ENCODE data around the gene DLGAP1. TPM values are rescaled to one million over a fixed set of nuclear protein-coding genes. Genes with fewer than 3 reads are reported as not detected.

DLGAP1 gene
- total and polyA plus RNA-seq, 2 of the 13 experiments (the other 11 are each of a cell fraction or from before 2014, with no cell fraction given), result 0.01 TPM; not detected in 1

DNA sequence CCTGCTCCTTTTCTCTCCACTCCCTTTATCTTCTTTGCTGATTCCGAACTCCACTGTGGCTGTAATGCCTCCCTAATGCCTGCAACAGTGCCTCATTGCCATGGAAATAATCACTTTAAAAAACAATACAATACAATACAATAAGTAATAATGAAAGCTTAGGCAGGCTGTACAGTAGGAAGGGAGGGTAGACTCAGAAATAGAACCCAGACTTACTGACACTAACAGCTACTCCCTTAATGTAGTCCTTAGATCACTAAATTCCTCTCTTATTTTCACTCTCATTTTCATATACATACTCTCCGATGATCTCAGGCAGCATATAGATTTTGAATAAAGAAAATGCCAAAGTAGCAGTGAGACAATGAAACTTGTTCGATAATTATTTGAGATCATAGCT is 70.2 kb downstream of the DLGAP1 start:
- Histone ChIP-seq H4K20me1 (ENCODE audit: insufficient read depth, low read length) (no peaks in the 10 kb centered on the region), H3K79me2 (ENCODE audit: insufficient read depth, low read length) (no peaks in the 10 kb centered on the region), H3K9ac (ENCODE audit: insufficient read depth, low read depth, low read length) (no peak overlapping the region), H3K4me1 (ENCODE audit: insufficient read depth, low read length) (no peaks in the 10 kb centered on the region), H3K27me3 (ENCODE audit: control insufficient read depth in 1 of 2, insufficient read depth in 2 of 2, low read length in 2 of 2) (no peaks in the 10 kb centered on the region), H2AFZ (ENCODE audit: low read length) (no peak overlapping the region), H3K27ac (ENCODE audit: extremely low read length, insufficient read depth, low read length) (no peak overlapping the region), H3K36me3 (replicated peaks in 1 of 2; ENCODE audit: control insufficient read depth in 1 of 2, insufficient read depth in 2 of 2, low read length in 2 of 2) (no peaks in the 10 kb centered on the region), H3K4me3 (replicated peaks in 1 of 3; ENCODE audit: insufficient read depth in 1 of 3, low read depth in 2 of 3, low read length in 3 of 3) (no peak overlapping the region), H3K4me2 (ENCODE audit: low read depth, low read length) (no peak overlapping the region), H3K9me3 (ENCODE audit: low read length) (no peaks in the 10 kb centered on the region)
- DNase-seq (ENCODE audit: low spot score) (no peak), FAIRE-seq (no peak), ATAC-seq (no peak)
- in situ Hi-C loops (cut with HindIII; ENCODE audit: extremely low pct_ligation_motif_present, low pct_unique_long_range_greater_than_20kb) (no loop called here), intact Hi-C loops (cut with micrococcal nuclease; ENCODE audit: unreplicated experiment) (loop anchor here (10.0 kb wide), 1 partner anchor 60 kb away; no protein-coding TSS in a partner anchor)
- ChIA-PET CTCF (ENCODE audit: low intra/inter-chr PET ratio, low total read pairs) (no interaction called here), POLR2A (no interaction called here)
- BruUV-seq (replicated peaks), result no TSS peak
- no peak for TF ChIP-seq GTF2F1 (IDR thresholded peaks at IDR 0.05; ENCODE audit: low read length)
- no peak for TF ChIP-seq SRSF1 (optimal IDR thresholded peaks at IDR 0.05; ENCODE audit: low read depth, low read length)
- TF ChIP-seq SOX13 (IDR thresholded peaks at IDR 0.05), result no peak
- TF ChIP-seq SOX13 (CRISPR knock-in tag; conservative IDR thresholded peaks at IDR 0.05 in 1 of 2, IDR thresholded peaks at IDR 0.05 in 1 of 2), result no peak
- TF ChIP-seq NCOA5 (CRISPR knock-in tag; IDR thresholded peaks at IDR 0.05), result no peak
- TF ChIP-seq EEA1 (CRISPR knock-in tag; IDR thresholded peaks at IDR 0.05; ENCODE audit: borderline replicate concordance), result no peak
- TF ChIP-seq SMAD3 (CRISPR knock-in tag; IDR thresholded peaks at IDR 0.05), result no peak
- no peak for TF ChIP-seq ZNF549 (CRISPR knock-in tag; IDR thresholded peaks at IDR 0.05)
- WGBS (ENCODE audit: low lambda C conversion rate), result 31% methylated on average over 3 of the region's 3 CpGs

DNA sequence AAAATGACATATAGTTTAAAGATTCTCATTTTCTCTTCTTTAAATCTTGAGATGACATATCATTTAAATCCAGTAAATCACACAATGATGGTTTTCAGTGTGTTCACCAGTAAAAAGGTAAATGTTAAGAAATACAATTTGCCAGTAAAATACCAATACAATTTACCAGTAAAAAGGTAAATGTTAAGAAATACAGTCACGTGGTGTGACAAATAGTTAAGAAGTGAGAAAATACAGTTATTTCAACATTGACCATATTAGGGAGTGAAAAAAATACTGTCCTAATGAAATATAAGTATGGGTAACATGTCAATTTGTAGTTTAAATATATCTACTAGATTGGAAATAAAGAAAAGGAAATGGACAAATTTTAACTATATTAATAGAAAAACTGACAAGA is 80.5 kb downstream of the DLGAP1 start:
- WGBS (ENCODE audit: low lambda C conversion rate), result 0% methylated on average over 1 of the region's 1 CpG
- BruUV-seq (replicated peaks), result no TSS peak
- ChIA-PET POLR2A (no interaction called here), CTCF (ENCODE audit: low intra/inter-chr PET ratio, low total read pairs) (no interaction called here)
- Histone ChIP-seq H2AFZ (ENCODE audit: low read length) (no peak overlapping the region), H3K4me3 (replicated peaks in 1 of 3; ENCODE audit: insufficient read depth in 1 of 3, low read depth in 2 of 3, low read length in 3 of 3) (no peak overlapping the region), H3K27ac (ENCODE audit: extremely low read length, insufficient read depth, low read length) (no peak overlapping the region), H4K20me1 (ENCODE audit: insufficient read depth, low read length) (no peaks in the 10 kb centered on the region), H3K27me3 (ENCODE audit: control insufficient read depth in 1 of 2, insufficient read depth in 2 of 2, low read length in 2 of 2) (no peaks in the 10 kb centered on the region), H3K9ac (ENCODE audit: insufficient read depth, low read depth, low read length) (no peak overlapping the region), H3K79me2 (ENCODE audit: insufficient read depth, low read length) (no peaks in the 10 kb centered on the region), H3K36me3 (replicated peaks in 1 of 2; ENCODE audit: control insufficient read depth in 1 of 2, insufficient read depth in 2 of 2, low read length in 2 of 2) (no peaks in the 10 kb centered on the region), H3K9me3 (ENCODE audit: low read length) (no peaks in the 10 kb centered on the region), H3K4me1 (ENCODE audit: insufficient read depth, low read length) (no peaks in the 10 kb centered on the region), H3K4me2 (ENCODE audit: low read depth, low read length) (no peak overlapping the region)
- intact Hi-C loops (cut with micrococcal nuclease; ENCODE audit: unreplicated experiment), result no loop called here
- in situ Hi-C loops (cut with HindIII; ENCODE audit: extremely low pct_ligation_motif_present, low pct_unique_long_range_greater_than_20kb), result no loop called here
- FAIRE-seq (no peak), DNase-seq (ENCODE audit: low spot score) (no peak), ATAC-seq (no peak)
- no peak for TF ChIP-seq ZNF567 (CRISPR knock-in tag; IDR thresholded peaks at IDR 0.05; ENCODE audit: borderline replicate concordance)
- no peak for TF ChIP-seq ISL2 (CRISPR knock-in tag; IDR thresholded peaks at IDR 0.05)
- TF ChIP-seq, protein P1, sequence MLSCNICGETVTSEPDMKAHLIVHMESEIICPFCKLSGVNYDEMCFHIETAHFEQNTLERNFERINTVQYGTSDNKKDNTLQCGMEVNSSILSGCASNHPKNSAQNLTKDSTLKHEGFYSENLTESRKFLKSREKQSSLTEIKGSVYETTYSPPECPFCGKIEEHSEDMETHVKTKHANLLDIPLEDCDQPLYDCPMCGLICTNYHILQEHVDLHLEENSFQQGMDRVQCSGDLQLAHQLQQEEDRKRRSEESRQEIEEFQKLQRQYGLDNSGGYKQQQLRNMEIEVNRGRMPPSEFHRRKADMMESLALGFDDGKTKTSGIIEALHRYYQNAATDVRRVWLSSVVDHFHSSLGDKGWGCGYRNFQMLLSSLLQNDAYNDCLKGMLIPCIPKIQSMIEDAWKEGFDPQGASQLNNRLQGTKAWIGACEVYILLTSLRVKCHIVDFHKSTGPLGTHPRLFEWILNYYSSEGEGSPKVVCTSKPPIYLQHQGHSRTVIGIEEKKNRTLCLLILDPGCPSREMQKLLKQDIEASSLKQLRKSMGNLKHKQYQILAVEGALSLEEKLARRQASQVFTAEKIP (CRISPR knock-in tag; IDR thresholded peaks at IDR 0.05; ENCODE audit: borderline replicate concordance), result no peak
- TF ChIP-seq, protein P2, sequence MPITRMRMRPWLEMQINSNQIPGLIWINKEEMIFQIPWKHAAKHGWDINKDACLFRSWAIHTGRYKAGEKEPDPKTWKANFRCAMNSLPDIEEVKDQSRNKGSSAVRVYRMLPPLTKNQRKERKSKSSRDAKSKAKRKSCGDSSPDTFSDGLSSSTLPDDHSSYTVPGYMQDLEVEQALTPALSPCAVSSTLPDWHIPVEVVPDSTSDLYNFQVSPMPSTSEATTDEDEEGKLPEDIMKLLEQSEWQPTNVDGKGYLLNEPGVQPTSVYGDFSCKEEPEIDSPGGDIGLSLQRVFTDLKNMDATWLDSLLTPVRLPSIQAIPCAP (CRISPR knock-in tag; IDR thresholded peaks at IDR 0.05; ENCODE audit: low read depth), result no peak
- no peak for TF ChIP-seq ZSCAN21 (CRISPR knock-in tag; IDR thresholded peaks at IDR 0.05; ENCODE audit: borderline replicate concordance)
- no peak for TF ChIP-seq ZNF282 (IDR thresholded peaks at IDR 0.05; ENCODE audit: partially characterized antibody)
- TF ChIP-seq ZFX (CRISPR knock-in tag; IDR thresholded peaks at IDR 0.05; ENCODE audit: low read depth), result no peak

Measured in HepG2 (cell line).